Measurements from ENCODE around the gene PRADC1.
"Not testable (repeated sequence)": the region's sequence is repeated elsewhere in the genome, so short reads cannot be mapped to it uniquely, and the experiment has no call there.

The PRADC1 gene

GRCh38 chr2:73202156-73203054 is 30.6 kb downstream of the PRADC1 start, which contains the start of gene NOTO:
TSS of gene NOTO (plus strand) at chr2:73202574. CDS start at chr2:73202667, 93 bp downstream.
- no peak for DNase-seq (ENCODE audit: low spot score)

DNA sequence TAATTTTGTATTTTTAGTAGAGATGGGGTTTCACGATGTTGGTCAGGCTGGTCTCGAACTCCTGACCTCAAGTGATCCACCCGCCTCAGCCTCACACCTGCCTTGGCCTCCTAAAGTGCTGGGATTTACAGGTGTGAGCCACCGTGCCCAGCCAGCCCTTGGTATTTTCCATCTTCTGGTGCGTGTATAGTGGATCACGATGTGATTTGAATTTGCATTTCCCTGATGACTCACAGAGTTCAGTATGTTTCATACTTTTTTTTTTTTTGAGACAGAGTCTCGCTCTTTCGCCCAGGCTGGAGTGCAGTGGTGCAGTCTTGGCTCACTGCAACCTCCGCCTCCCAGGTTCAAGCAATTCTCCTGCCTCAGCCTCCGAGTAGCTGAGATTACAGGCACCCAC is 32.8 kb downstream of the PRADC1 start:
- DNase-seq (ENCODE audit: low spot score): not testable (repeated sequence)

GRCh38 chr2:73197579-73197978 is 35.5 kb downstream of the PRADC1 start:
- DNase-seq (ENCODE audit: low spot score): no peak

GRCh38 chr2:73187549-73187948 is 45.5 kb downstream of the PRADC1 start:
- DNase-seq (ENCODE audit: low spot score): no peak

DNA sequence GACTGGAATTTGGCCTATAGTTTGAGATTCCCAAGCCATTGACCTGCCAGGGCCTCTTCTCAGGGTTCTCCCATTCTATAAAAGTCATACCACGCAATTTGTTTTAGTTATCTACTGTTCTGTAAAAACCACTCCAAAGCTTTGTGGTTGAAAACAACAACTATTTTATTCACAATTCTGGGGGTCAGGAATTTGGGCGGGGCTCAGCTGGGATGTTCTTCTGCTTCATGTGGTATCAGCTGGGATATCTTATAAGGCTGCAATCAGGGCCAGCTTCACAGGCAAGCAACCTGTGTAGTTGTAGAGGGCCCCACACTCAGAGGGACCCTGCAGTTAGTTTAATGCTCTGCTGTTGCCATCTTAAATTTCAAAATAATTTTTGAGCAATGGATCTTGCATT is 47.1 kb downstream of the PRADC1 start:
- no peak for DNase-seq (ENCODE audit: low spot score)
